Amygdala (tissue), 56 donors: ENCODE measurements around the gene LDLRAD4.

Experiments
- DNase-seq, 56 donors: peaks; one replicate each; lab custom pipeline; 2025; lab: John Stamatoyannopoulos, UW

Gene LDLRAD4

GRCh38 chr18:13625843-13626543 is 407.4 kb downstream of the LDLRAD4 start:
- peak in 3 of 56 donors; percentile 24 to 39 (median 31) for DNase-seq

GRCh38 chr18:13626544-13626908 is 408.0 kb downstream of the LDLRAD4 start:
- DNase-seq: peak in 1 of 56 donors; percentile 28

DNA sequence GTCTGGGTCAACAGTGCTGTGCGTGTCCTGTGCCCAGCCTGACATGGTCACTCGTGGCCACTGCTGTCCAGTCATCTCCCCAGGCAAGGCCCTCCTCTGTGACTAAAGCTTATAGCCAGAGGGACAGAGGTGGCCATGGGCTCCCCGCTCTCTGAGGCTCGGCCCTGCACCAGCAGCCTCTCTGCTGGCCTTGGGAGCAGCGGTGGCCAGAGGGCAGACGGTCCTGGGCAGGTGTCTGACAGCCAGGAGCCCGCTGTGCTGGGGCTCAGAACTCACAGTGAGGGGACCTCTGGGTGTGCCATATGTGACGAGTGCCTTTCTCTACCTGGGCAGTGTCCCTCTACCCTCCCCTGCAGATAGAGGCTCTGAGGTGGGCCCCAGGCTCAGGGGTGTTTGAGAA is 409.1 kb downstream of the LDLRAD4 start:
- peak in 1 of 56 donors; percentile 24 for DNase-seq

DNA sequence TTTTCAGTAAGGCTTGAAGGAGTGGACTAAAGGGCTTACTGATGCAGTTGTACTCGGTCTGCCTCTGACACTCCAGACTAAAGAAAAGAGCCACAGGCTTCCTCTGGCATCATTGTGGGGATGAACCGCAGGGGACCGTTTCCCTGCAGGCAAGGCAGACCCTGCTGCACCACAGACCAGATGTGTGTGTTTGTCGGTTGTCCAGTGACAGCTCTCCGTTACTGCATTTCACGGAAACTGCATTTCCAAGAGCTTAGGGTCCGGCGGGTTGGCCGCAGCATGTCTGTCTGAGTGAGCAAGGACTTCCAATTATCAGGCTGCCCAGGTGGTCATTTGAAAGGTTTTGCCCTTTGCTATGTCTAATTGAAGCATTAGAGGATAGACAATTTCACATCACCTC is 409.7 kb downstream of the LDLRAD4 start:
- DNase-seq: no peak

- DNase-seq: peak in 43 of 56 donors; percentile 25 to 85 (median 54)
These were observed 411.5 kb downstream of the LDLRAD4 start for GRCh38 chr18:13629841-13630715.

DNA sequence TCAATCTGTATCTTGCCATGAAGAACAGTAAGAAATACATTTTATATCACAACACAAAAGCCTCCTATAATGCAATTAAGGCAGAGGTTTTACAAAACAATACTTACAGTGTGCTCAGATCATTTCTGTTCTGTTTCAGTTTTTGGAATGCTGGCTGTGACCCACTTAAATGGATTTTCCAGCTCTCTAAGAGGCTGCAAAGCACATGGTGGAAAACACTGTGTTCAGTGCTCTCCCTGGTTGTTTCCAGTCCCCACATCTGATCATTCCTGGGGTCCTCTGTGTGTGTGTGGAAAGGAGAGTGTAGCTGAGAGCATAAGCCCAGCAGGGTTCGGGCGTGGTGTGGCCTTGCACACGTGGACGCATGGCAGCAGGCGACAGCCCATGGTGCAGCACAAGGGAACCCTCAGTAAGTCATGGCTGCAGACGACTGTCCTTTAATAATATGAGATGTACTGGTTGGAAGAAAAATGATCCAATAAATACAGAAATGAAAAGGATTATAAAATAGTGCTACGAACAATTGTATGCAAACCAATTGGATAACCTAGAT is 412.2 kb downstream of the LDLRAD4 start:
- DNase-seq: no peak

- DNase-seq: no peak
These were observed 415.1 kb downstream of the LDLRAD4 start for GRCh38 chr18:13633700-13634099.

GRCh38 chr18:13635046-13635445 is 416.5 kb downstream of the LDLRAD4 start:
- peak in 18 of 56 donors; percentile 20 to 73 (median 38) for DNase-seq

DNA sequence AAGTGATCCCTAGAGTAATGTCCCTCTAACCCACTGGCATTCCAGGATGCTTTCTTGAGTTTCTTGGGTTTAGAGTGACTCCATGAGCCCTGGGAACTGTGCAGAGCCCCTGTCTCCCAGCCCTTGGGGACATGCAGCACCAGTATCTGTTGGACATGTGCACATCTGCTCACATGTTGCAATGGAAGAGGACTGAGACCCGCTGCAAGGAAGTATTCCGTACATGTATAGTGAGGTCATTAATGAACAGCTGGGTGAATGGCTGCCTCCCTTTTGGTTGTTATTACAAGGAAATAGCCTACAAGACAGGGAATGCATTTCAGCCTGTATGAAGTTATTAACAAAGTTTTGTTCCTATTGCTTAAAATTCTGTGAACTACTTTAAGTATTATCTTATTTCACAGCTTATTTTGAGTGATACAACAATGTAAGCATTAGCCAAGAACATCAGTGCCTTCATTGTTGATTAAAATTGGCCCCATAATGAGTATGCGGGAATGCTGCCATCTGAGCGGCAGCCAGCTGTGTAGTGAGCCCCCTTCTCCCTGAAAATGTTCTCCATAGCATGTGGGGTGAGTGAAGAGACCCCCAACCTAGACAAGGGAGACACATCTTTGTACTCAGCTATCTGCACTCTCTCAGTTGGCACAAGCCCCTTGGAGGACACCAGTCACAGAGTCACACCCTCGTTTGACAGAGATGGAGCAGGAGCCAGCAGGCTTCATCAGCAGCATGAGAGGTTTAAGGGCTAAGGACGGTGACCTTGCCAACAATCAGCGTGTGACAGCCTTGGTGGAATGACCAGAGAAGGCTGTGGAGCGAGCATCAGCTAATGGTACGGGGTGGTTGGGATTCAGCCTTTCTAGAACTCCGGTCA is 420.4 kb downstream of the LDLRAD4 start:
- DNase-seq: peak in 4 of 56 donors; percentile 20 to 46 (median 32)

DNA sequence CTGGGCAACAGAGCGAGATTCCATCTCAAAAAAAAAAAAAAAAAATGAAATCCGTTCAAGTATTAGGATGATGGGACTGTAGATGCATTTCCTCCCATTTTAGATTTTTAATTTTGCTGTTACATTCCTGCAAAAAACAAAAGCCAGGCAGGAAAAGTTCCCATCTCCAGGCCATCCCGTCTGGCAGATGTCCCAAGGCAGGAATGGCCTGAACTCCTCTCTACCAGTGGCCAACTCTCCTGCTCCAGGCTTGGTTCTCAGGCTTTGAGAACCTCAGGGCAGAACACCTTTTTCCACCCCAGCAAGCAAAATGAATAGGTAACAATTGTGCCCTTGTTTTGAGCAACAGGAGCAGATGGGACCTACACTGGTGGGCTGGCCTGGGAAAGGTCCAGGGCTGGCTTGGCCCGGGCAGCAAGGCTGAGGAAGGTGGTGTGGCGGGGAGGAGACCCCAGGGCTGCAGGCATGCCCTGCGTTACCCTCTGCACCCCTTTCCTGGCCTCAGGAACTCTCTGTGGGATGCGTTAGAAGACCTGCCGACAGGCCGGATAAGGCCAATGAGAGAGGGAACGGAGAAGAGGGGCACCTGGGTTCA is 421.8 kb downstream of the LDLRAD4 start:
- DNase-seq: no peak

DNA sequence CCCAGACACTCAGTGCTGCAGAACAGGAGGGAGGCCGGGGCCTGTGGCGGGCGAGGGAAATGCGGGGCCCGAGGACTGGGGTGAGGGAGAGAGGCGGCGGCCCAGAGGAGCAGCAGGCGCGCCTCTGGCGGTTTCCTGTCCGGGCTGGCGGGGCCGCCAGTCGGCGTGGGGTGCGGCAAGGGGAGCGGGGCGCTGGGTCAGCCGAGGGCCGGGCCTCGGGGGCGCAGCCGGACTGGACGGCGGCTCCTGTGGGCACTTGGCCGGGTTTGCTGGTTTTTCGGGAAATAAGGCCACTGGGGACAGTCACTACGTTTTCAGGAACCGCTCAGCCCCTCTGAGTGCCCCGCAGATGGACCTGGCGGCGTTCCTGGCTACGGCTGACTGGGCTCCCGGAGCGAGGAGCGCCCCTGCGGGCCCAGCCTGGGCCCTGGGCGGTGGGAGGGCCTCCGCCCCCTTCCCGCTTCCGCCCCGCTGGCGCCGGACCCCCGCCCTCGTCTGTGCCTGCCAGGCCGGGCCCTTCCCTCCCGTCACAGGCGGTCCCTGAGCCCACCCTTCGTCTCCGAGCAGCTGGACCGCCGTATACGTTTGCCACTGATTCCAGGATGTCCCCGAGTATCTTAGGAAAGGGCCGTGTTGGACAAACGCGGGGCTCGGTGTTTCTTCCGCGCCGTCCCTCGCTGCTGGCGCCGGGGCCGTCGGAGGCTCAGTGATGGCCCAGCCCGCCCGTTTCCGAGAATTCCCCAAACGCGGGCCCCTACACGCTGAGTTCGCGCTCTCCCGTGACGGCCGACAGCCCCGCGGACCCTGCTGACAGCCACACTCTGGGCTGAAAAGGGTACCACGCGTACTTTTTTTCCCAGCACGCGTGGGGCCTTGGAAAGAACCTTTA is 423.2 kb downstream of the LDLRAD4 start:
- no peak for DNase-seq

DNA sequence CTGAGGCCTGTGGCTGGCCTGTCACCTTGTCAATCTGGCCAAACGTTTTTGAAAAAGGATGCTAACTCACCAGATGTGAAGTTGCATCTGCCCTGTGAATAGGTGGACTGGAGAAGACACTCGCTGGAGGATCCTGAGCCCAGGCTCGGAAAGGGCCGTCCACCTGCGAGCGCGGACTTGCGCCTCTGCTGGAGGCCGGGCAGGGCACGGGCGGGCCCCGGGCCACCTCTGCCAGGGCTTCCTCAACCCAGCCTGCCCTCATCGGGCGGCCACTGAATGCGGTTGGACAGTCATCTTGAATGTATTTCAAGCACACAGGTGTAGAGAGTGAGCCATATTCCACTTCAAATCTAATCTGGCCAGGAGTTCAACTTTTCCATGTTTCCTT is 423.9 kb downstream of the LDLRAD4 start:
- no peak for DNase-seq

DNA sequence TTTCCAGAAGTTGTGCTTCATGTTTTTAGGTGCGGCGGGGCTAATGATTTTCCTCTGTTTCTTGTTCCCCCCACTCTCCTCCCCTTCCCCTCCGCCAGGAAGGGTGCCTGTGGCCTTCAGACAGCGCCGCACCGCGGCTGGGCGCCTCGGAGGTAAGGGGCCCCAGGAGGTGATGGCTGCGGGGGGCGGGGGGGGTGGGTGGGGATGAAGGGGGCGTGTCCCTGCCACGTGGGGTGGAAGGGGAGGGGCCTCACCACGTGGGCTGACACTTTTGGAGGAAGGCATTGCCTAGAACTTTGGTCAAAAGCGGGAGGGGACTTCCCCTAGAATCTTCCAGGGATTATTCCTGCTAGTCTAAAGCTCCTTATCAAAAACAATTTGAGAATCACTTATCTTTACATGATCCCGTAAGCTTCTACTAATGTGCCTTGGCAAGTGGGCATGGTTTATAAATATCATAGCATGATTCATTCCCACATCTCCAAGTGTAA is 424.7 kb downstream of the LDLRAD4 start:
- no peak for DNase-seq

DNA sequence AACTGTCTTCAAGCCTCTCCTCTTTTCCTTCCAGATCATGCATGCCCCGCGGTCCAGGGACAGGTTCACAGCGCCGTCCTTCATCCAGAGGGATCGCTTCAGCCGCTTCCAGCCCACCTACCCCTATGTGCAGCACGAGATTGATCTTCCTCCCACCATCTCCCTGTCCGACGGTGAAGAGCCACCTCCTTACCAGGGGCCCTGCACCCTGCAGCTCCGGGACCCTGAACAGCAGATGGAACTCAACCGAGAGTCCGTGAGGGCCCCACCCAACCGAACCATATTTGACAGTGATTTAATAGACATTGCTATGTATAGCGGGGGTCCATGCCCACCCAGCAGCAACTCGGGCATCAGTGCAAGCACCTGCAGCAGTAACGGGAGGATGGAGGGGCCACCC is 426.5 kb downstream of the LDLRAD4 start:
- no peak for DNase-seq

- DNase-seq: no peak
These were observed 428.1 kb downstream of the LDLRAD4 start for GRCh38 chr18:13646633-13647032.

DNA sequence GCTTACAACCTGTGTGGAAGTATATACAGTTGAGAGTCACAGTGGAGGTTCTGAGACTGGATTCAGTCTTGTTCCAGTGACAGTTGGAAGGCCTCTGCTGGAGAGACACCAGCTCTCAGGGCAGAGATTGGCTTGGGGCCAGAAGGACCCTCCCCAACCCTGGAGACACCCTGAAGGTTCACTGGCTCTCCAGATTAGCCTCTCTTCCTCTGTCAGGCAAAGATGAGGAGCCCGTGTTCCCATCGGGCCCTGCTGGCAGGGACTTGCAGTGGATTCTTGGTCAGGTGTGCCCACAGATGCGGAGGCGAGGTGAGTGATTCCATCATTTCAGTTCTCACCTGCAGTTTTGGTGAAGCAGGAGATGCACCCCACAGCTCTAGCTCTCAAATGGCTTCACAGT is 429.2 kb downstream of the LDLRAD4 start:
- DNase-seq: no peak

GRCh38 chr18:13649397-13650390 is 431.1 kb downstream of the LDLRAD4 start:
- no peak for DNase-seq
